ENCODE measurements around the gene LGR5.

GRCh38 chr12:71476513-71476912 is 36.9 kb downstream of the LGR5 start:
- no peak for TF ChIP-seq CTCF (IDR thresholded peaks at IDR 0.05; ENCODE audit: insufficient read depth, low read length, poor library complexity, severe bottlenecking)
- no peak for TF ChIP-seq EZH2phosphoT487 (conservative IDR thresholded peaks at IDR 0.05; ENCODE audit: low read length)

Data from SU-DHL-6 (cell line).